DMS53 treated with DMSO at 0.1 percent for 48 hours (cell line): ENCODE results near the gene KLRD1.
"Not testable (repeated sequence)": the region's sequence is repeated elsewhere in the genome, so short reads cannot be mapped to it uniquely, and the experiment has no call there.

Source experiments
- DNase-seq: peaks from one replicate; lab custom pipeline; 2025; ENCODE audit not compliant: unreplicated experiment; lab: John Stamatoyannopoulos, UW

KLRD1 gene

GRCh38 chr12:10368206-10369171 lies 60.8 kb downstream of the KLRD1 start:
- DNase-seq = no peak

- DNase-seq = no peak
Measured at GRCh38 chr12:10369557-10370415, 62.1 kb downstream of the KLRD1 start.

GRCh38 chr12:10371893-10372535 lies 64.3 kb downstream of the KLRD1 start:
- DNase-seq = not testable (repeated sequence)

- no peak for DNase-seq
Measured at GRCh38 chr12:10372559-10372958, 64.9 kb downstream of the KLRD1 start.

- DNase-seq = no peak
Measured at GRCh38 chr12:10374624-10375018, 67.0 kb downstream of the KLRD1 start.

- DNase-seq = not testable (repeated sequence)
Measured at GRCh38 chr12:10378737-10379136, 71.1 kb downstream of the KLRD1 start.
